GM18867 (cell line): ENCODE measurements around the gene CDC42BPB.

Experiments
- ATAC-seq: cut with Tn5 transposase; IDR thresholded peaks from one replicate; pipeline ENCODE4 v1.9.1; 2021; ENCODE audit warnings: mild to moderate bottlenecking, moderate library complexity; ENCODE audit not compliant: unreplicated experiment

The CDC42BPB gene

GRCh38 chr14:102969901-102970300 is 87.4 kb downstream of the CDC42BPB start:
- no peak for ATAC-seq

GRCh38 chr14:102969060-102969791 is 88.1 kb downstream of the CDC42BPB start:
- no peak for ATAC-seq

- ATAC-seq, result no peak
Observed at GRCh38 chr14:102968306-102968705, 89.0 kb downstream of the CDC42BPB start.

GRCh38 chr14:102967506-102967795 is 89.9 kb downstream of the CDC42BPB start:
- ATAC-seq, result no peak

GRCh38 chr14:102966681-102967505 is 90.5 kb downstream of the CDC42BPB start:
- ATAC-seq, result no peak

GRCh38 chr14:102965971-102966655 is 91.2 kb downstream of the CDC42BPB start:
- ATAC-seq, result no peak

GRCh38 chr14:102965282-102965681 is 92.1 kb downstream of the CDC42BPB start:
- no peak for ATAC-seq

GRCh38 chr14:102964152-102964730 is 93.1 kb downstream of the CDC42BPB start:
- no peak for ATAC-seq

- ATAC-seq, result no peak
Observed at GRCh38 chr14:102962111-102962627, 95.2 kb downstream of the CDC42BPB start.

GRCh38 chr14:102958461-102958860 is 98.9 kb downstream of the CDC42BPB start:
- ATAC-seq, result no peak

GRCh38 chr14:102957222-102957621 is 100.1 kb downstream of the CDC42BPB start:
- no peak for ATAC-seq

- ATAC-seq, result no peak
Observed at GRCh38 chr14:102955636-102956408, 101.5 kb downstream of the CDC42BPB start.

- ATAC-seq, result no peak
Observed at GRCh38 chr14:102954081-102954789, 103.1 kb downstream of the CDC42BPB start.

- ATAC-seq, result no peak
Observed at GRCh38 chr14:102953100-102953499, 104.2 kb downstream of the CDC42BPB start.

- ATAC-seq, result no peak
Observed at GRCh38 chr14:102952276-102952675, 105.1 kb downstream of the CDC42BPB start.

- no peak for ATAC-seq
Observed at GRCh38 chr14:102951799-102952198, 105.5 kb downstream of the CDC42BPB start.

GRCh38 chr14:102951034-102951433 is 106.3 kb downstream of the CDC42BPB start:
- no peak for ATAC-seq

- no peak for ATAC-seq
Observed at GRCh38 chr14:102949801-102950451, 107.4 kb downstream of the CDC42BPB start.

- no peak for ATAC-seq
Observed at GRCh38 chr14:102949062-102949800, 108.1 kb downstream of the CDC42BPB start.
